ENCODE results near the gene SEC61A2. TPM values are rescaled to one million over a fixed set of nuclear protein-coding genes. Genes with fewer than 3 reads are reported as not detected.

SEC61A2 gene
- polyA plus RNA-seq, 1 donor from 2014 or later = 75.4 TPM

DNA sequence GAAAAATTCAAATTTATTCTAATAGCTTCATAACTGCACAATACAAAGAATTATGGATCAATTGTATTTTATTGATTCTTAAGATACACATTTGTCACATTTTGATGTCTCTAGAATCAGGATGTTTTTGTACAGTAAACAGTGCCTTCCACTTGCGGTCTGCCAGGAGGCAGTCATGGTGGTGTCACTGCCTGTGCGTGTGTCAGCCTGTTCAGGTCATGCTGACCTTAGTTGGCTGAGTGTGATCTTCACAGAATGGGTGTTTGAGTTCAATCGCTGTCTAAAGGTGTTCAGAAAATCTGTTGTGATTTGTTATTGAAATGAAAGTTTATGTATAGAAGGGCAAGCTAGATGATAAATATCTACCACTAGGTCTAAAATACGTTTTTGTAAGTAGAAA is 20.7 kb downstream of the SEC61A2 start:
- Histone ChIP-seq H3K79me2 (replicated peaks; ENCODE audit: insufficient read depth, low read length) (no peaks in the 10 kb centered on the region), H3K4me3 (ENCODE audit: low read length) (no peak overlapping the region), H3K9me2 (ENCODE audit: insufficient read depth, low read length) (no peaks in the 10 kb centered on the region), H4K20me1 (ENCODE audit: insufficient read depth) (no peaks in the 10 kb centered on the region), H3K9ac (ENCODE audit: low read length) (no peak overlapping the region), H3K4me2 (ENCODE audit: low read length) (no peak overlapping the region), H3K9me3 (ENCODE audit: low read length) (no peaks in the 10 kb centered on the region), H3F3A (ENCODE audit: insufficient read depth, low read length, poor library complexity, severe bottlenecking) (no peaks in the 10 kb centered on the region), H3K36me3 (ENCODE audit: insufficient read depth, low read length) (no peaks in the 10 kb centered on the region), H3K27ac (ENCODE audit: low read length) (no peak overlapping the region), H2AFZ (ENCODE audit: low read depth, low read length) (no peak overlapping the region), H3K27me3 (ENCODE audit: insufficient read depth, low read depth, low read length) (no peaks in the 10 kb centered on the region)
- TF ChIP-seq MXI1 (conservative IDR thresholded peaks at IDR 0.05; ENCODE audit: poor library complexity, severe bottlenecking) (no peak), SMC3 (conservative IDR thresholded peaks at IDR 0.05; ENCODE audit: poor library complexity) (no peak), RAD21 (conservative IDR thresholded peaks at IDR 0.05) (no peak)

- no peak overlapping the region for H3K4me3 ChIP-seq (ENCODE audit: low read length)
- H3K9me2 ChIP-seq (ENCODE audit: insufficient read depth, low read length) = no peaks in the 10 kb centered on the region
- no peak for TF ChIP-seq EP300 (conservative IDR thresholded peaks at IDR 0.05; ENCODE audit: poor library complexity, severe bottlenecking)
- no peak for TF ChIP-seq EZH2 (IDR thresholded peaks at IDR 0.05; ENCODE audit: borderline replicate concordance, insufficient read depth, low read length, poor library complexity, severe bottlenecking)
- TF ChIP-seq, protein P1, sequence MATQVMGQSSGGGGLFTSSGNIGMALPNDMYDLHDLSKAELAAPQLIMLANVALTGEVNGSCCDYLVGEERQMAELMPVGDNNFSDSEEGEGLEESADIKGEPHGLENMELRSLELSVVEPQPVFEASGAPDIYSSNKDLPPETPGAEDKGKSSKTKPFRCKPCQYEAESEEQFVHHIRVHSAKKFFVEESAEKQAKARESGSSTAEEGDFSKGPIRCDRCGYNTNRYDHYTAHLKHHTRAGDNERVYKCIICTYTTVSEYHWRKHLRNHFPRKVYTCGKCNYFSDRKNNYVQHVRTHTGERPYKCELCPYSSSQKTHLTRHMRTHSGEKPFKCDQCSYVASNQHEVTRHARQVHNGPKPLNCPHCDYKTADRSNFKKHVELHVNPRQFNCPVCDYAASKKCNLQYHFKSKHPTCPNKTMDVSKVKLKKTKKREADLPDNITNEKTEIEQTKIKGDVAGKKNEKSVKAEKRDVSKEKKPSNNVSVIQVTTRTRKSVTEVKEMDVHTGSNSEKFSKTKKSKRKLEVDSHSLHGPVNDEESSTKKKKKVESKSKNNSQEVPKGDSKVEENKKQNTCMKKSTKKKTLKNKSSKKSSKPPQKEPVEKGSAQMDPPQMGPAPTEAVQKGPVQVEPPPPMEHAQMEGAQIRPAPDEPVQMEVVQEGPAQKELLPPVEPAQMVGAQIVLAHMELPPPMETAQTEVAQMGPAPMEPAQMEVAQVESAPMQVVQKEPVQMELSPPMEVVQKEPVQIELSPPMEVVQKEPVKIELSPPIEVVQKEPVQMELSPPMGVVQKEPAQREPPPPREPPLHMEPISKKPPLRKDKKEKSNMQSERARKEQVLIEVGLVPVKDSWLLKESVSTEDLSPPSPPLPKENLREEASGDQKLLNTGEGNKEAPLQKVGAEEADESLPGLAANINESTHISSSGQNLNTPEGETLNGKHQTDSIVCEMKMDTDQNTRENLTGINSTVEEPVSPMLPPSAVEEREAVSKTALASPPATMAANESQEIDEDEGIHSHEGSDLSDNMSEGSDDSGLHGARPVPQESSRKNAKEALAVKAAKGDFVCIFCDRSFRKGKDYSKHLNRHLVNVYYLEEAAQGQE (IDR thresholded peaks at IDR 0.05; ENCODE audit: borderline replicate concordance) = no peak
- no peak overlapping the region for H3K9ac ChIP-seq (ENCODE audit: low read length)
- no peaks in the 10 kb centered on the region for H3K9me3 ChIP-seq (ENCODE audit: low read length)
- H2AFZ ChIP-seq (ENCODE audit: low read depth, low read length) = no peak overlapping the region
- H3K27me3 ChIP-seq (ENCODE audit: insufficient read depth, low read depth, low read length) = no peaks in the 10 kb centered on the region
- no peaks in the 10 kb centered on the region for H3K79me2 ChIP-seq (replicated peaks; ENCODE audit: insufficient read depth, low read length)
- H4K20me1 ChIP-seq (ENCODE audit: insufficient read depth) = no peaks in the 10 kb centered on the region
- no peak overlapping the region for H3K27ac ChIP-seq (ENCODE audit: low read length)
- no peak overlapping the region for H3K4me2 ChIP-seq (ENCODE audit: low read length)
- no peaks in the 10 kb centered on the region for H3K36me3 ChIP-seq (ENCODE audit: insufficient read depth, low read length)
- no peaks in the 10 kb centered on the region for H3F3A ChIP-seq (ENCODE audit: insufficient read depth, low read length, poor library complexity, severe bottlenecking)
Measured at GRCh38 chr10:12154516-12154915, 25.0 kb downstream of the SEC61A2 start.

GRCh38 chr10:12156367-12157123 is 27.1 kb downstream of the SEC61A2 start:
- H3K79me2 ChIP-seq (replicated peaks; ENCODE audit: insufficient read depth, low read length) = no peaks in the 10 kb centered on the region
- no peak overlapping the region for H2AFZ ChIP-seq (ENCODE audit: low read depth, low read length)
- H3K4me2 ChIP-seq (ENCODE audit: low read length) = no peak overlapping the region
- H3K27ac ChIP-seq (ENCODE audit: low read length) = no peak overlapping the region
- no peaks in the 10 kb centered on the region for H3K9me2 ChIP-seq (ENCODE audit: insufficient read depth, low read length)
- H3K9me3 ChIP-seq (ENCODE audit: low read length) = no peaks in the 10 kb centered on the region
- H3K9ac ChIP-seq (ENCODE audit: low read length) = no peak overlapping the region
- H3F3A ChIP-seq (ENCODE audit: insufficient read depth, low read length, poor library complexity, severe bottlenecking) = no peaks in the 10 kb centered on the region
- no peaks in the 10 kb centered on the region for H3K27me3 ChIP-seq (ENCODE audit: insufficient read depth, low read depth, low read length)
- peaks cover 7% of the 10 kb centered on the region for H3K36me3 ChIP-seq (ENCODE audit: insufficient read depth, low read length)
- TF ChIP-seq POLR2AphosphoS5 (IDR thresholded peaks at IDR 0.05) (no peak), CTCF (IDR thresholded peaks at IDR 0.05; ENCODE audit: poor library complexity, severe bottlenecking) (no peak), EZH2 (IDR thresholded peaks at IDR 0.05; ENCODE audit: borderline replicate concordance, insufficient read depth, low read length, poor library complexity, severe bottlenecking) (no peak)
- TF ChIP-seq, protein P1 (IDR thresholded peaks at IDR 0.05; ENCODE audit: borderline replicate concordance) = no peak
- no peak overlapping the region for H3K4me3 ChIP-seq (ENCODE audit: low read length)
- no peaks in the 10 kb centered on the region for H4K20me1 ChIP-seq (ENCODE audit: insufficient read depth)
